Measurements from ENCODE around the gene SSBP4. TPM values are rescaled to one million over a fixed set of nuclear protein-coding genes. Genes with fewer than 3 reads are reported as not detected.

SSBP4 gene
- 67.7 and 68.1 TPM in 2 replicates for total RNA-seq

GRCh38 chr19:18419195-18419698 lies at the start of gene SSBP4:
SSBP4 (plus strand) TSS chr19:18419398; CDS start chr19:18419649, 251 bp downstream.

GRCh38 chr19:18385675-18386542 lies 33.3 kb upstream of the SSBP4 start, which contains the start of gene GDF15:
GDF15 (plus strand) TSS chr19:18386158; CDS start chr19:18386190, 32 bp downstream.

GRCh38 chr19:18397242-18398202 lies 21.7 kb upstream of the SSBP4 start, which contains the start of gene LRRC25:
LRRC25 (minus strand) TSS chr19:18397622; CDS start chr19:18396963, 659 bp downstream.

GRCh38 chr19:18437491-18438330 lies 18.5 kb downstream of the SSBP4 start, which contains the start of gene ISYNA1:
ISYNA1 (minus strand) TSS chr19:18438133; CDS start chr19:18437979, 154 bp downstream.

Other genes starting within 250 kb of the SSBP4 start
- gene IFI30, start 245.6 kb upstream of the SSBP4 start, total RNA-seq = 74.4 and 75.5 TPM in 2 replicates
- gene MPV17L2, start 226.2 kb upstream of the SSBP4 start, total RNA-seq = 12.1 and 22.0 TPM in 2 replicates
- gene RAB3A, start 215.4 kb upstream of the SSBP4 start, total RNA-seq = 1.9 and 2.5 TPM in 2 replicates
- 4.2 and 28.8 TPM in 2 replicates for gene PDE4C, start 193.0 kb upstream of the SSBP4 start, total RNA-seq
- 0.19 and 0.56 TPM in 2 replicates for gene IQCN, start 144.9 kb upstream of the SSBP4 start, total RNA-seq
- gene JUND, start 137.8 kb upstream of the SSBP4 start, total RNA-seq = 80.3 and 124 TPM in 2 replicates
- 80.6 and 206 TPM in 2 replicates for gene LSM4, start 96.3 kb upstream of the SSBP4 start, total RNA-seq
- 31.1 and 61.2 TPM in 2 replicates for gene PGPEP1, start 78.8 kb upstream of the SSBP4 start, total RNA-seq
- gene GDF15, start 33.2 kb upstream of the SSBP4 start, total RNA-seq = 57.1 and 243 TPM in 2 replicates
- gene LRRC25, start 21.8 kb upstream of the SSBP4 start, total RNA-seq = under 0.01 TPM in 1 of 2 replicates, not detected in the other
- 10.7 and 17.8 TPM in 2 replicates for gene ISYNA1, start 18.7 kb downstream of the SSBP4 start, total RNA-seq
- 13.6 and 15.8 TPM in 2 replicates for gene ELL, start 102.7 kb downstream of the SSBP4 start, total RNA-seq
- gene FKBP8, start 124.2 kb downstream of the SSBP4 start, total RNA-seq = 207 and 320 TPM in 2 replicates
- 58.6 and 106 TPM in 2 replicates for gene KXD1, start 138.5 kb downstream of the SSBP4 start, total RNA-seq
- 565 and 821 TPM in 2 replicates for gene UBA52, start 152.5 kb downstream of the SSBP4 start, total RNA-seq
- 47.6 and 64.8 TPM in 2 replicates for gene REX1BD, start 169.4 kb downstream of the SSBP4 start, total RNA-seq
- gene CRLF1, start 187.4 kb downstream of the SSBP4 start, total RNA-seq = 19.7 TPM in 2 replicates
- gene TMEM59L, start 193.5 kb downstream of the SSBP4 start, total RNA-seq = 0.96 and 1.4 TPM in 2 replicates
- 4.0 and 4.2 TPM in 2 replicates for gene KLHL26, start 217.6 kb downstream of the SSBP4 start, total RNA-seq

Measured in regular cardiac myocyte (primary cell).